GM19099 (cell line): ENCODE results near the gene CCDC81.

Experiments
- POLR2A ChIP-seq: IDR thresholded peaks from 3 replicates; pipeline ENCODE4 v1.6.1; 2011; ENCODE audit warnings: low read depth; ENCODE audit not compliant: insufficient read length; ENCODE audit errors: extremely low read depth

Gene CCDC81

DNA sequence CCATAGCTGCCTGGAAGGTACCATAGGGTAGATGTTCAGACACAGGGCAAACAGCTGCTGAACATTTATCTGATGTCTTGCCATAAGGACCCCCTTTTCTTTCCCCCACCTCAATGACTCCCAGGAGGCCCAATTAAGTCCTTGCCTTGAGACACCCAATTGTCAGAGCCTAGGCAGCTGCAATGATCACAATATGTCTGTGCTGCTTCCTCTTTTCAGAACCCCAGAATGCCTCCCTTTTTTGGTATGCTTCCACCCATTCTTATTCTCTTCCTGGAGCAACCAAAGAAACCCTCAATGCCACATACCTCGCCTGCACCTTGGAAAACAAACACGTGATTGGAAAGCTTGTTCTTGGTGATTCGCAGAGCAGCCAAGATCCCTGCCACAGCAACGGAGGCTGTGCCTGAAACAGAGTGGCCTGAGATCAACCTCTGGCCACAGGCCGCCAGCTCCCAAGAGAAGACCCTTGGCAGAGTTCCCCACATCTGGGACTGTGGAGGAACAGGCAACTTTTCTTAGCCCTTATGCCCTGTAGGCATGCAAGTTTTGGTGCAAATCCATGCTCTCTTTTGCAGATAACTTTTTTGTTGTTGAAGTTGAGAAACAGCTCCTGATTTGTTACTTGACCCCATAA lies 75.4 kb downstream of the CCDC81 start:
- no peak for TF ChIP-seq POLR2A

DNA sequence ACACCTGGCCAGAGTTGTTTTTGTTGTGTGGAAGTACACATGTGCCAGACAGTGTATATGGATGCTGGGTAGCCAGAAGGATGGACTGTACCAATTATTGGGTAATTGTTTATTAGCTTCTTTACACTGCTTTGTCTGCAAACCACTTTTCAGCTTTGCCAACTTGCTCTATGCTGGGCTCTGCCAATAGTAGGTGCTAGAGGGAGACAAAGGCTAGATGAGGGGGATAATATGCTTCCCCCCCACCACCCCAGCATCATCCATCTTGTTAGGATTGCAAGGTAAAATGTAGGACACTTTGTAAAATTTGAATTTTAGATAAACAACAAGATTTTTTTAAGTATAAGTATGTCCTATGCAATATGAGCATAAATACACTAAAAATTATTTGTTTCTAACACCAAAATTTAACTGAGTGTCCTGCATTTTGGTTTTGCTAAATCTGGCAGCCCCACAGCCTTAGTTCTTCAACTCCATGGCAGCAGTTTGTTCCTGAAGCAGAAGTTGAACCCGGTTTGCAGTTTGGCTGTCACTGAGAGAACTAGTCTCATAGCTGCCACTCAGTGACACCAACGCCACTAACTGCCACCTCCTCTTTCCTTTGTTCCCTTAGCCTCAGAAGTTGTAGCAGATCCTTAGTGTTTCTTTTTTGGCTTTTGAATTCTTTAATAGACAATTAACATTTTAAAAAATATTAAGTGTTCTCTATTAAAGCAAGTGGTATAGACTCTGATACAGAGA lies 78.8 kb downstream of the CCDC81 start:
- TF ChIP-seq POLR2A, result no peak

DNA sequence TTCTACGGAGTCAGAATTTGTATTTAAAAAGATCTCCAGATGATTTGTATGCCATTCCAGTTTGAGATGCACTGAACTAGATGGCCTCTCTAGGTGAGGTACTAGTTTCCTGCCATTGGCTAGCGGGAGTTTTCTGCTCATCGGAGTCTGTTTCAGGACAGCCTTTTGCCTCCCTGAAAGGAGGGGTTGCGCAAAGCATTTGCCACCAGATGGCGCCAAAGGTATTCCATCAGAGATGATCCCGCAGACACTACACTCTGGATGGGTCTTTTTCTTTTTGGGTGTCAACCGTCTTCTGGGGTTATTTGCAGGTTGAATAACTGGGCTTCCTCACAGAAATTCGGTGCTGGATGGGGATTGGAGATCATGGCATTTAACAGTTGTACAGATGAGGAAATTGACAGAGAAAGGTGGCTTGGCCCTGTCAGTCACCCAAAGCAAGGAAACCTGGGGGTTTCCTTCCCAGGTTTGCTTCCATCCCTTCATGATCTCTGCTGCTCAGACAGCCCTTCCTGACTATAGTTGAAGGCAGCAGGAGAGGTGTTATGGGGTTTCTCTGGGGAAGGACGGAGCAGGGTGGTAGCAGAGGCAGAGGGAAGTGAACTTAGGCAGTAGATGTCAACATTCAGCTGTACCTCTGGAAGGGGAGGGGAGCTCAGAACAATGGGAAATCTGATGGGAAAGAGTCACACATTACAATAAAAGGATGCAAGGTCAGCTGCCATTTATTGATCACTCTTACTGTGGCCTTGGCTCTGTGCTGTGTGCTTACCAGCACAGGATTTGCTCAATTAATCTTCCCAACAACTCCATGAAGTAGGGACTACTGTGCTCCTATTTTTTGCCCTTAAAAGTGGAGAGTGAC lies 81.6 kb downstream of the CCDC81 start:
- no peak for TF ChIP-seq POLR2A

DNA sequence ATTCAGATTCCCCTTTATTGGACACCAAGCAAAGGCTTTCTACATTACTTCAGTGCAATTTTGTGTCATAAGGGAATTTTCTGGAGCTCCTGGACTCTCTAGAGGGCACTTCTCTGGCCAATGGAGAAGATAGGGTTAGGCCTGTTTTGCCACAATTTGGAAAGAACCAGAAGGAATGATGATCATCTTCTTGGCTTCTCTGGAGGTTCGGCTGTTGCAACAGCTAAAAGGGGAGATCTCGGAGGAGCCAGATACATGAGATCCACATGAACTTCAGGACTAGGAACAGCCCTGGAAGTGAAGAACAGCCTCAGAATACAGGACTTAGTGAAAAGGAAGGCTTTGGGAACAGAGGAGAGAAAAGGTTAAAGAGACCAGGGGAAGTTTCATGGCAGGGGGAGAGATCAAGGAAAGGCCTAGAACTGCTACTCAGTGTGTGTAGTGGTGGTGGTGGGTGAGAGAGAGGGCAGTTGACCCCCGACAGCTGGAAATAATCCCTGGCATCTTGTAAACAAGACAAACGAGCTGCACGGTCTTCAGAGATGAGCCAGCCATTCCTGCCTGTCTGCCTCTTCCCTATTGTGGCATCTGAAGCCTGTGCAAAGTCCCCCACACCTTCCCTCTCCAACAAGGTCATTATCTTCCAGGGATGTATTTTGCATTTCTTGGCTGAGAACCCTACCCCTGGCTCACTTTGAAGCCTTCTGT lies 83.8 kb downstream of the CCDC81 start:
- no peak for TF ChIP-seq POLR2A

DNA sequence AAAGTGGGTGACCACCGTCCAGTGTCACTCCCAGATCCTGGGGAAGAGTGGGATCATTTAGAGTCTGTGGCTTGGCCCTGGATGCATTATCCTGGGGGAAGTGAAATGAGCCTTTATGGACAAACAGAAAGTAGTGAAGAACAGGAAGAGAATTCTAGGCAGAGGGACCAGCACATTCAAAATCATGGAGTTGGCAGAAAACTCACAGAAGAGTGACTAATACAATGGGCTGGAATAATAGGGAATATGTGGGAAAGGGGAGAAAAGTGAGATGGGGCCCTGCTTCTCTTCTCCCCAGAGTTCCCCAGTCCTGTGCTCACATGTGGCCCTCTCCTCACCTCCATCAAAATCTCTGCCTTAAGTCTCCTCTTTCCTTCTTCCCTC lies 84.3 kb downstream of the CCDC81 start:
- TF ChIP-seq POLR2A, result no peak

DNA sequence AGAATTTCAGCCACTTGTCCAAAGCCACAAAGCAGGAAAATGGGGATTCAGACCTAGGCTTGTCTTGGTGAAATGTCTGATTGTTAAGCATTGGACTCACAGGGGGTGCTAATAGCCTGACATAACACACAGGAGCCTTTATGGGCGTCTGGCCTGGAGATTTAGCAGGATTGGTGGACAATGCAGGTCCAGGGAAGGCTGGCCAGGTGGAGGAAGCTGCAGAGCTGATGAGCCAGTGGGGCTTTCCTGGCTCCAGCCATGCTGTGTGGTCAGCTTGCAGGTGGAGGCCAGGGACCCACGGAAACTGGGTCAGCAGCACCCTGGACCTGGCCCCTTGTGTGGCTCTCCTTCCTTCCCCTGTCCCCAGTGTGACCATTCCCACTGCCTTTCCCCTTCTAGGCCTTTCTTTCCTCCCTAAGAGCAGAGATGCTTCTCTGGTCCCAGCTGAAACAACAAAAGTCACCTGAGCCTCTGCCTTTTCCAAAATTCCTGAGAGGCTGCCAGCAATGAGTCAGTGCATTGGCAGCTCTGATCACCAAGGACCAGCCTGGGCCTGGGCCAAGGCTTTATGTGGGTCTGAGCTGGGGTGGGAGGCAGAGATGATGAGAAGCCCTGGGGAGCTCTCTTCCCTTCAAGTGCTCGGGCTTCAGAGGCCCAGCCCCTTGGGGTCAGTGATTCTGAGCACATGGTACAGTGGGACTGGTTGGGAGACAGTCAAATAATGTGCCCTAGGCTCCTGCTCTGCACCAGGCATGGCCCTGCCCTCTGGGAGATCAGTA lies 85.2 kb downstream of the CCDC81 start:
- no peak for TF ChIP-seq POLR2A

DNA sequence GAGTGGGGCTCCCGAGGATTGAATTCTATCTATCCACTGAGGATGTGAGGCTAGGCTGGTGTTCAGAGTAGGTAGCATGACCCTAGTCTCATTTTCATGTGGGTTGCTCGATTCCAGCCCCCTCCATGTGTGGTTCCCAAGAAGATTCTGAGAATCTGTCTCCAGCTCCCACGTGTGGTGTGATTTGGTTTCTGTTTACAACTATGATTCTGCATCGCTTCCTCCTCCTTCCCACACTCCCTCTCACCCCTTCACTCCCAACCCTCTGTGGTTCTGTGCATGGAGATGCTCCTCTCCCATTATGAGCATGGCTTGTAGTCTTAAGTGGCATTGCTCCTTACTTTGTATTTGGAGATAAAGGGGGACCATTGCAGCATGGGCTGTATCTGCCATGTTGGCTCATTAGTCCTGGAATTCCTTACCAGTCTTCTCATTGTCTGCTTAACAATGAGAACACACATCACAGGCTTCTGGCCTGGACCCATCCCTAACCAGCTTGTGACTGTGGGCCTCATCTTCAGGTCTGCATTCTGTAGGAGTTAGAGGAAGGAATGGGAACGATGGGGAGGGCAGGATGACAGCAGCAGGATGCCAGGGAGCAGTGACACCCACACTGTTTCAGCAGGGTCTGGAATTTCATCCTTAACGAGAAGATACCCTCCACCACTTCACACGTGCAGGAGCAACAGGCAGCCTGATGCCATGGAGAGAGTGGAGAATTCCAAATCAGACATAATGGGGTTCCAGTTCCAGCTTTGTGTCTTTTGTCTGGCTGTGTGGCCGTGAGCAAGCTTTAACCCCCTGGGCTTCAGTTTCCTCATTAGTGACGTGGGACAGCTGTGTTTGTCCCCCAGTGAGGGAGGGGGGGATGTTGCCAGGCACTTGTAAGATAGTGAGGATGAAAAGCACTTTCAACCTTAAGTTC lies 86.0 kb downstream of the CCDC81 start:
- no peak for TF ChIP-seq POLR2A

DNA sequence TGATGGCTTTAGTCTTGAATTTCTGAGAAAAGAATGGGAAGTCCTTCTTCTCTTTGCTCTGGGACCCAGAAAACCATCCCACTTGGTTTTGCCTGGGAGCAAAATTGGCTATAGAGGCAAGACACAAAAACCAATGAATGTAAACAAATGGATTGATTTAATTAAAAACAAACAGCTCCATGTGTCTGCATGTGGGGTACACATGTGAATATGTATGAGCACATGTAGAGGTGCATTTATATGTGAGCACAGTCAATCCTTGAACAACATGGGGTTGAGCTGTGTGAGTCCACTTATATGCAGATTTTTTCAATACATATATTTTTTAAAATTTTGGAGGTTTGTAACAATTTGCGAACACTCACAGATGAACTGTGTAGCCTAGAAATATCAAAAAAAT lies 87.2 kb downstream of the CCDC81 start:
- no peak for TF ChIP-seq POLR2A

DNA sequence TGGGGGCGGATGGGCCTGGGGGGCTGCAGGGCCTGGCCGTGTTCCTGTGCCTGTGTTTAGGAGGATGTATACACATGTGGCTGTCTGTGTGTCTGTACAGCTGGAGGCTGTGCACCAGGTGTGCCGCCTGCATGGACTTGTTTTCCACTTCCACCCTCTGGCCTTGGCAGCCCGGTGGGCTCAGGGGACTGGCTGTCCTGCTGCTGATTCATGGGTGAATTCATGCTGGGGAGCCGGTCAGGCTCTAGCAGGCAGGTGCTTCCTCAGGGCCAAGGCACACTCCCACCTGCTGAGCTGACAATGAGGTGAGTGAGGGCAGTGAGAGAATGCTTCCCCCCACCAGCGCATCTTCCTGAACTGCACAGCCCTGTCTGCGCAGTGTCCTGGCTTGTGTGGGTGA lies 88.4 kb downstream of the CCDC81 start:
- TF ChIP-seq POLR2A, result no peak

DNA sequence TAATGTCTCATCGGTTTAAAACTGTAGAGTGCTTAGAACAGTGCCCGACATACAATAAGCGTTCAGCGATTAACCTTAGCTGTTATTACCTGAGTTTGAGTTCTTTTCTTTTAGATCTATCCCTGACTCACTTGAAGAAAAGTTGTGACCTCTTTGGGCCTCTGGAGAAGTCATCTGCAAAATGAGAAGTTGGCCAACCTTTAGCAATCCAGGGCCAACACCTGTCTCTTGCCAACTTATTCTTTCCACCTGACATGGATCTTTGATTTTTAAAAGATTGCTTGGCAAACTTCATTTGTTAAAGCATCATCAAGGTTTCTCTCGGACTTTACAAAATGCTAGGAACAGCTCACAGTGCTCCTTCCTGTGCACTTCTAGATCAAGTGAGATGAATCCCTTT lies 89.3 kb downstream of the CCDC81 start:
- no peak for TF ChIP-seq POLR2A

DNA sequence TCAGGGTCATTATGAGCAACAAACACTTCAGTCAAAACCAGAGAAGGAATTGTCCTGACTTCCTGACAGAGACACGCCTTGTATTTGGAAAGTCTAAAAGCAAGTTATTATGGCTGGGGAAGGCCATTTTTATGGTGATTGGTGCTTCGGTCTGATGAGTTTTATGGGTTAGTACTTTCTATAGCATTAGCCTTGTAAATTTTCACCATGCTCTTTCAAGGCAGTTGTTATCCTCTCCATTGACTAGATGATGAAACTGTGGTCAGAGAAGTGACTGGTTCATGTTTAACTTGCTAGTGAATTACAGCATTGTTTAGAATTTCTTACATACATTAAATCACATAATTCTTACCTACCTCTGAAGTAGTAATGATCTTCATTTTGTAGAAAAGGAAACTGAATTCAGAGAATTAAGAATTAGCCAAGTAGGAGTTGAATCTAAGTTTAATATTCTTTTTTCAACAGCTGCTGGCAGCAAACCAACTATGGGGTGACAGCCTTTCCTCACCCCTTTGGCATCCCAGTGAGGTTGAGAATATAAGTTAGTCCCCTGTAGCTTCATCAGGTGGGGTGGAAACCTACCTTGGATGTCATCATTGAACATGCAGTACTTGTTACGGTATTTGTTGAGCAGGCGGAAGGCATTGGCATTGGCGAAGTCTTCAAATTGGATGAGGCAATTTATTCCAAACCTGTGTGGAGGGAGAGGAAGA lies 90.0 kb downstream of the CCDC81 start:
- TF ChIP-seq POLR2A, result no peak

DNA sequence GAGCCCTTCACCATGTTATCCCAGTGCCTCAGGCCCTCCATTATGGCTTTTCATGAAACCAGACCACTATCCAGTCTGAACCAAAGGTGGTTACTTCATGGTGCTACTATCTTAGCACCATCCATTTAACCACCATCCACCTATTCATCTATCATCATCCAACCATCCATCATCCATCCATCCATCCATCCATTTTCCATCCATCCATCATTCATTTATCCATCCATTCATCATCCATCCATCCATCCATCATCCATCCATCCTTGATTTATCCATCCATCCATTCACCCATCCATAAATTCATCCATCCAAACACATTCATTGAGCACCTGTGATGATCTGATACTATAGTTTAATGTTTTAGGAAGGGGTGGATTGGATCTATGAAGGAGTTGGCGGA lies 93.5 kb downstream of the CCDC81 start:
- no peak for TF ChIP-seq POLR2A
